Measurements from ENCODE around the gene MOK.

DNA sequence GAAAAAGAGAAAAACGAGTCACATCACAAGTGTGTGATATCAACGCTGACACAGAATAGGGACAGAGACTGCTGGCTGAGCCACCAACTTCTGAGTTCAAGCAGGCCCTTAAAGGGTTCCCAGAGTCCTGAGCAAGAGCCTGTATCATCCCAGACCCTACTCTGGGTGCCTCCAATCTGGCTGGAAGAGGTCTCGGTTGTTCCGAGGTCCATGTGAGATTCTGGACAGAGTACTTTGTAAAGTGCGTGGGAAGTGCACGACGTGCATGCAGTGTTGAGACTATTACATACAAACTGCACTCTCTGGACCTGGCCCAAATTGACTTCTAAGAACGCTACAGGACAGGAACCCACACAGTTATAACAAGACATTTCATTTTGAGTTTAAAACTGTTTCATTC, 40.6 kb downstream of the MOK start:
- no peak for TF ChIP-seq CTCF (IDR thresholded peaks at IDR 0.05)
- no peak for TF ChIP-seq POLR2A (IDR thresholded peaks at IDR 0.05)
